MM.1S (cell line): Measurements from ENCODE around the gene ADK.

Experiments
- DNase-seq: peaks from one replicate; pipeline ENCODE4 v3.0.0-alpha.2; 2015
- H2AFZ ChIP-seq: fragments of 300-600 bp; sonication (generic); 2 replicates; pipeline ENCODE4 v1.6.0; 2016; ENCODE audit warnings: antibody characterized with exemption, low read length
- H3F3A ChIP-seq: fragments of 300-600 bp; sonication (generic); 2 replicates; pipeline ENCODE4 v1.6.1; 2016; ENCODE audit warnings: mild to moderate bottlenecking, antibody characterized with exemption, low read length, moderate library complexity, mixed read lengths; ENCODE audit not compliant: insufficient read depth
- H3K27ac ChIP-seq: fragments of 300-600 bp; sonication (generic); 2 replicates; pipeline ENCODE4 v1.5.1; 2016; ENCODE audit warnings: mild to moderate bottlenecking, low read length
- H3K27me3 ChIP-seq: fragments of 300-600 bp; sonication (generic); replicated peaks from 2 replicates; pipeline ENCODE4 v1.6.0; 2016; ENCODE audit warnings: low read length; ENCODE audit not compliant: insufficient read depth
- H3K36me3 ChIP-seq: fragments of 300-600 bp; sonication (generic); replicated peaks from 2 replicates; pipeline ENCODE4 v1.6.1; 2016; ENCODE audit warnings: mild to moderate bottlenecking, low read length, mixed read lengths; ENCODE audit not compliant: insufficient read depth
- H3K4me1 ChIP-seq: fragments of 300-600 bp; sonication (generic); 2 replicates; pipeline ENCODE4 v1.6.1; 2016; ENCODE audit warnings: low read length, mixed read lengths
- H3K4me2 ChIP-seq: fragments of 300-600 bp; sonication (generic); 2 replicates; pipeline ENCODE4 v1.6.0; 2016; ENCODE audit warnings: low read depth, low read length
- H3K4me3 ChIP-seq: fragments of 300-600 bp; sonication (generic); 2 replicates; pipeline ENCODE4 v1.5.1; 2016; ENCODE audit warnings: low read length, mixed read lengths
- H3K79me2 ChIP-seq: fragments of 300-600 bp; sonication (generic); 2 replicates; pipeline ENCODE4 v1.6.1; 2016; ENCODE audit warnings: mixed run types, low read length, mixed read lengths
- H3K9ac ChIP-seq: fragments of 300-600 bp; sonication (generic); 2 replicates; pipeline ENCODE4 v1.6.1; 2016; ENCODE audit warnings: low read length, mixed read lengths
- H3K9me2 ChIP-seq: fragments of 300-600 bp; sonication (generic); replicated peaks from 2 replicates; pipeline ENCODE4 v1.6.1; 2016; ENCODE audit warnings: mild to moderate bottlenecking, low read length, mixed read lengths; ENCODE audit not compliant: insufficient read depth
- H3K9me3 ChIP-seq: fragments of 300-600 bp; sonication (generic); replicated peaks from 2 replicates; pipeline ENCODE4 v1.6.1; 2016; ENCODE audit warnings: mild to moderate bottlenecking, low read length, mixed read lengths; ENCODE audit not compliant: insufficient read depth
- H4K20me1 ChIP-seq: fragments of 300-600 bp; sonication (generic); 2 replicates; pipeline ENCODE4 v1.6.1; 2016; ENCODE audit warnings: mild to moderate bottlenecking, low read length, moderate library complexity, mixed read lengths; ENCODE audit not compliant: insufficient read depth
- EZH2 ChIP-seq: fragments of 300-600 bp; sonication (generic); optimal IDR thresholded peaks from 2 replicates; pipeline ENCODE3; 2017; ENCODE audit warnings: low read depth, mild to moderate bottlenecking, antibody characterized with exemption, low read length, mixed read lengths
- EZH2phosphoT487 ChIP-seq: fragments of 300-600 bp; sonication (generic); IDR thresholded peaks from 2 replicates; pipeline ENCODE4 v1.6.1; 2018; ENCODE audit warnings: antibody characterized with exemption, low read length
- TF ChIP-seq, protein P1 (sequence below): fragments of 300-600 bp; sonication (generic); IDR thresholded peaks from 2 replicates; pipeline ENCODE4 v1.5.1; 2016; ENCODE audit warnings: antibody characterized with exemption, low read length, mixed read lengths

ADK gene

DNA sequence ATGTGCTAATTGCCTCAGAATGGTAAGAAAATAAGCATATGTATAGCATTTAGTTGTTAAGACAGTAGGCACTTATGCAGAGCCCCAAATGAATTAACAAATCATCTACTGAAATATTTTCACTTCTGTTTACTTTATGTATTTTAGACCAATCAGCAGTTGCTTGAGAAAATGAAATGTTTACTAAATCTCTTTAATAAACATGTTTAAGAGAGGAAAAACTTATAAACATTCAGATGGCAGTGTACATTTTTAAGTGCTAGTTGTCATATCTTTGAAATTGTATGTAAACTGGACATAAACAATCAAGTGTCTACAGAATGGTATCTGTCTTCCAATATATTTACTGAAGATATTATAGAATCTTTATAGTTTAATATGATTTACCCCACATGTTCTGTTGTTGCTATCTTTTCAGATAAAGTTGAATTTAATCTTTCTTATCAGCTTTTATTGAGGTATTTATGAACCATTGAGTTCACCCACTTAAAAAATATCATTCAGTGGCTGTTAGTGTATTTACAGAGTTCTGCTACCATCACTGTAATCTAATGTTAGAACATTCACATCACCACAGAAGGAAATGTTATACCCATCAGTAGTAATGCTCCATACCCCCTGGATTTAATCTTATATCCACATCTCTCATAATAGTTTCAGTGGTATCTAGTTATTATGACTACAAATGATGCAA is 264.3 kb downstream of the ADK start:
- Histone ChIP-seq H3K27ac (no peak overlapping the region), H3K27me3 (no peaks in the 10 kb centered on the region), H4K20me1 (no peaks in the 10 kb centered on the region), H3K9me3 (no peaks in the 10 kb centered on the region), H3K4me3 (no peak overlapping the region), H3F3A (no peaks in the 10 kb centered on the region), H3K9ac (no peak overlapping the region), H2AFZ (no peak overlapping the region), H3K36me3 (no peaks in the 10 kb centered on the region), H3K4me1 (no peaks in the 10 kb centered on the region), H3K9me2 (no peaks in the 10 kb centered on the region), H3K79me2 (no peaks in the 10 kb centered on the region), H3K4me2 (no peak overlapping the region)
- TF ChIP-seq, protein P1, sequence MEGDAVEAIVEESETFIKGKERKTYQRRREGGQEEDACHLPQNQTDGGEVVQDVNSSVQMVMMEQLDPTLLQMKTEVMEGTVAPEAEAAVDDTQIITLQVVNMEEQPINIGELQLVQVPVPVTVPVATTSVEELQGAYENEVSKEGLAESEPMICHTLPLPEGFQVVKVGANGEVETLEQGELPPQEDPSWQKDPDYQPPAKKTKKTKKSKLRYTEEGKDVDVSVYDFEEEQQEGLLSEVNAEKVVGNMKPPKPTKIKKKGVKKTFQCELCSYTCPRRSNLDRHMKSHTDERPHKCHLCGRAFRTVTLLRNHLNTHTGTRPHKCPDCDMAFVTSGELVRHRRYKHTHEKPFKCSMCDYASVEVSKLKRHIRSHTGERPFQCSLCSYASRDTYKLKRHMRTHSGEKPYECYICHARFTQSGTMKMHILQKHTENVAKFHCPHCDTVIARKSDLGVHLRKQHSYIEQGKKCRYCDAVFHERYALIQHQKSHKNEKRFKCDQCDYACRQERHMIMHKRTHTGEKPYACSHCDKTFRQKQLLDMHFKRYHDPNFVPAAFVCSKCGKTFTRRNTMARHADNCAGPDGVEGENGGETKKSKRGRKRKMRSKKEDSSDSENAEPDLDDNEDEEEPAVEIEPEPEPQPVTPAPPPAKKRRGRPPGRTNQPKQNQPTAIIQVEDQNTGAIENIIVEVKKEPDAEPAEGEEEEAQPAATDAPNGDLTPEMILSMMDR, result no peak
- no peak for TF ChIP-seq EZH2
- TF ChIP-seq EZH2phosphoT487, result no peak
- DNase-seq, result no peak

DNA sequence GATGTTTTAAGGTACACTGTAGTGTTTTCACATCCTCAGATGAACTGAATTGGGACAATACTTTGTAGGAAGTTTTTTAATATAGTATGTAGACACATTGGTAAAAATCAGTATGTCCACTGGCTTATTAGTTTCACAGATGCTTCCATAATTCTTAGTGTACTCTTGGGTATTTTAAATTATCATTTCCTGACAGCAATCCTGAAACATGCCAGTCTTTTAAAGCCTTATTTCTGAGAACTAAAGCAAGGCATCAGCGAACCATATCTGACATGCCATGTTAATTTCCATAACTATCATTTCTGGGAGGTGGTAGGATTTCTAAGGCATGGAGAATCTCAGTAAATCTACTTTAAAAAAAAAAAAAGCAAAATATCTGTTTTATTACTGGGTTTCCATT is 266.4 kb downstream of the ADK start:
- Histone ChIP-seq H3K4me2 (no peak overlapping the region), H3K4me3 (no peak overlapping the region), H3K4me1 (no peaks in the 10 kb centered on the region), H3K9me2 (no peaks in the 10 kb centered on the region), H3K9me3 (no peaks in the 10 kb centered on the region), H3K79me2 (no peaks in the 10 kb centered on the region), H3K36me3 (no peaks in the 10 kb centered on the region), H3K27me3 (no peaks in the 10 kb centered on the region), H3F3A (no peaks in the 10 kb centered on the region), H4K20me1 (no peaks in the 10 kb centered on the region), H2AFZ (no peak overlapping the region), H3K9ac (no peak overlapping the region), H3K27ac (no peak overlapping the region)
- TF ChIP-seq EZH2, result no peak
- TF ChIP-seq, protein P1, result no peak
- no peak for DNase-seq

DNA sequence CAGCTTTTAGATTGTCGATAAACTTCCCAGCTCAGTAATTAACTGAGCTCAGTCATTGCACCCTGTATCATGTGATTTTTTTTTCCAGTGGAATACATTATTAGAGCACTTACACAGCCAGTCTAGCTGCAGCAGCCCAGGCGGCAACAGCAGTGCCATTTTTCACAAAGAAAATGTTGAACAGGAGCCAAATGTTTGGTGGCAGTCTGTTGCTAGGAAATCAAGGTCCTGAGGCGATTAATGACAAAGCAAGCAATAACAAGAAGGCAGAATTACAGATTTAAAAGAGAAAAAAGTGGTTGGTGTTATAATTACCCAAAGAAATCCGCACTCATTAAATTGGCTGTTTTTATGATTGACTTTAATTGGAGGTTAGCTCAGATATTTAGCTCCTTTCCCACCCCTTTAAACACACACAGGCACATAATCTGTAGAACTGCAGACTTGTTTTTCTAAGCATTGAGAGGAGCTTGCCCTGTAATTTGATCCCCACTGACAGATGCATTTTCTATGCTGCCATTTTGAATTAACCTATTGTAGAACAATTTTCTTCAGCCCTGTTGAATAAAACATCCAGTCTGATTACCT is 267.4 kb downstream of the ADK start:
- no peaks in the 10 kb centered on the region for H3K9me2 ChIP-seq
- no peak overlapping the region for H2AFZ ChIP-seq
- no peaks in the 10 kb centered on the region for H4K20me1 ChIP-seq
- H3K9ac ChIP-seq, result no peak overlapping the region
- no peaks in the 10 kb centered on the region for H3K36me3 ChIP-seq
- DNase-seq, result no peak
- H3K79me2 ChIP-seq, result no peaks in the 10 kb centered on the region
- no peak overlapping the region for H3K4me3 ChIP-seq
- no peaks in the 10 kb centered on the region for H3K27me3 ChIP-seq
- TF ChIP-seq EZH2 (no peak), EZH2phosphoT487 (no peak)
- TF ChIP-seq, protein P1, result no peak
- H3K9me3 ChIP-seq, result no peaks in the 10 kb centered on the region
- no peak overlapping the region for H3K4me2 ChIP-seq
- no peak overlapping the region for H3K27ac ChIP-seq
- H3F3A ChIP-seq, result no peaks in the 10 kb centered on the region
- no peaks in the 10 kb centered on the region for H3K4me1 ChIP-seq
